ENCODE measurements around the gene MAST2. TPM values are rescaled to one million over a fixed set of nuclear protein-coding genes. Genes with fewer than 3 reads are reported as not detected.

Gene MAST2
- total and polyA plus RNA-seq, 2 experiments from 2014 or later = 44.8 to 79.2 TPM

DNA sequence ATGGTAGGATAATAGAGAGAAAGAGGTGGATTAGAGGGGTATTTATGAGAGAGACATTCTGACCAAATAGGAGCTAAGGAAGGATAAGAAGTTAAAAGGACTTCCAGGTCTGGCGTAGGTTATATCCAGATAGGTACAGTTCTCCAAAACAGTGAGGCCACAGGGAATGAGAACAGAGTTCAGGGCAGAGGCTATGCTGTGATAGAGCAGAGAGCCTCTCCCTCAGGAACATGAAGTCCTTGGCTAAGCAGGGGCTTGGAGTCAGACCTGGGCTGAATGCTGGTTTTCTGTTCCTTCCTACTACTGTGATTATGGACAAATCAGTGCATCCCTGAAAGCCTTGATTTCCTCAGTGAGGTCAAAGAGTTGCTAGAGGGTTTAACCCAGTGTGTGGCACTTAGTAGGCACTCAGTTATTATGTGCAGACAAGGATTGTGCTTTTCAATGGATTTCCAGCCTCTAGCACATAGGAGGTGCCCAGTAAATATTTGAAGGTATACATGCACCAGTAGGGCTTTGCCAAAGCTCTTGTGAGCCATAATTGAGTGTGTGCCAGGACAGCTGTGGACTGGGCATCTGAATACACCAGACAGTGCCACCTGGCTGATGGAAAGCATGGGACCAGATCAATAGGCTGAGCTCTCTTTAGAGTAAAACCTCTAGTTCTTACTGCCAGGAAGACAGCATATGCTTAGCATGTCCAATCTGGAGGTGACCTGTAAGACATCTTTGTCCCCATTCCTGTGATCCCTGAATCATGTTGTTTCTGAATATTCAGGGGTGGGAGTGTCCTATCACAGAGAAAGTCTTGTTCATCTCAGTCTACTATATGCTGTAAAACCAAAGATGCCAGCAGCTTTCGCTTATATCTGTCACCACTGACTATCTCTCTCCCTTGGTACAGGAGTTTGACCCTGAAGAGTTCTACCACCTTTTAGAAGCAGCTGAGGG lies 217.9 kb downstream of the MAST2 start:
- H3K36me3 ChIP-seq = peaks cover 7% of the 10 kb centered on the region
- no peak for DNase-seq (ENCODE audit: low read depth in 1 of 2, low spot score in 1 of 2)
- H3K4me3 ChIP-seq = no peak overlapping the region
- H3K4me1 ChIP-seq (ENCODE audit: low read depth) = peaks cover 27% of the 10 kb centered on the region
- no peaks in the 10 kb centered on the region for H3K9me3 ChIP-seq (ENCODE audit: low read depth)
- TF ChIP-seq, protein P1, sequence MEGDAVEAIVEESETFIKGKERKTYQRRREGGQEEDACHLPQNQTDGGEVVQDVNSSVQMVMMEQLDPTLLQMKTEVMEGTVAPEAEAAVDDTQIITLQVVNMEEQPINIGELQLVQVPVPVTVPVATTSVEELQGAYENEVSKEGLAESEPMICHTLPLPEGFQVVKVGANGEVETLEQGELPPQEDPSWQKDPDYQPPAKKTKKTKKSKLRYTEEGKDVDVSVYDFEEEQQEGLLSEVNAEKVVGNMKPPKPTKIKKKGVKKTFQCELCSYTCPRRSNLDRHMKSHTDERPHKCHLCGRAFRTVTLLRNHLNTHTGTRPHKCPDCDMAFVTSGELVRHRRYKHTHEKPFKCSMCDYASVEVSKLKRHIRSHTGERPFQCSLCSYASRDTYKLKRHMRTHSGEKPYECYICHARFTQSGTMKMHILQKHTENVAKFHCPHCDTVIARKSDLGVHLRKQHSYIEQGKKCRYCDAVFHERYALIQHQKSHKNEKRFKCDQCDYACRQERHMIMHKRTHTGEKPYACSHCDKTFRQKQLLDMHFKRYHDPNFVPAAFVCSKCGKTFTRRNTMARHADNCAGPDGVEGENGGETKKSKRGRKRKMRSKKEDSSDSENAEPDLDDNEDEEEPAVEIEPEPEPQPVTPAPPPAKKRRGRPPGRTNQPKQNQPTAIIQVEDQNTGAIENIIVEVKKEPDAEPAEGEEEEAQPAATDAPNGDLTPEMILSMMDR (IDR thresholded peaks at IDR 0.05; ENCODE audit: low read depth, low read length) = no peak
- no peak overlapping the region for H3K27ac ChIP-seq
- H3K27me3 ChIP-seq = no peaks in the 10 kb centered on the region

DNA sequence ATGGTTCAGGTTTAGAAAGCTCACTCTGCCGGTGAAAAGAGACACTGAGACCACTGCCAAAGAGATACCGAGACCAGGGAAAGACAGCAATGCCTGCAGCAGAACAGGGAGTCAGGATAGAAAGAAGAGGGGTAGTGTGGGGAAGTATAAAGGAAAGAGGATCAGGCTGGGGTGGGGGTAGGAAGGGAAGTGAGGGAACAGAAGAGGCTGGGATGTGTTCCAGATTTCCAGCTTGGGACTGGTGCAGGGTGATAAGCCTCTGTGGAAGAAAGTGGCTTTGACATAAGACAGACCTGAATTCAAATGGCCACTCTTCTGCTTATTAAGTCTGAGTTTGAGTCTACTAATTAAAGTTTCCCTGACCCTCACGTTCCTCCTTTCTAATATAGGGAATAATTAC lies 223.1 kb downstream of the MAST2 start:
- Histone ChIP-seq H3K27me3 (no peaks in the 10 kb centered on the region), H3K4me3 (no peak overlapping the region), H3K27ac (peak overlapping the region; percentile 91), H3K36me3 (peaks cover 22% of the 10 kb centered on the region), H3K4me1 (ENCODE audit: low read depth) (peaks cover 18% of the 10 kb centered on the region), H3K9me3 (ENCODE audit: low read depth) (no peaks in the 10 kb centered on the region)
- TF ChIP-seq, protein P1 (IDR thresholded peaks at IDR 0.05; ENCODE audit: low read depth, low read length) = no peak
- peak; percentile 71 to 73 for DNase-seq (ENCODE audit: low read depth in 1 of 2, low spot score in 1 of 2)

DNA sequence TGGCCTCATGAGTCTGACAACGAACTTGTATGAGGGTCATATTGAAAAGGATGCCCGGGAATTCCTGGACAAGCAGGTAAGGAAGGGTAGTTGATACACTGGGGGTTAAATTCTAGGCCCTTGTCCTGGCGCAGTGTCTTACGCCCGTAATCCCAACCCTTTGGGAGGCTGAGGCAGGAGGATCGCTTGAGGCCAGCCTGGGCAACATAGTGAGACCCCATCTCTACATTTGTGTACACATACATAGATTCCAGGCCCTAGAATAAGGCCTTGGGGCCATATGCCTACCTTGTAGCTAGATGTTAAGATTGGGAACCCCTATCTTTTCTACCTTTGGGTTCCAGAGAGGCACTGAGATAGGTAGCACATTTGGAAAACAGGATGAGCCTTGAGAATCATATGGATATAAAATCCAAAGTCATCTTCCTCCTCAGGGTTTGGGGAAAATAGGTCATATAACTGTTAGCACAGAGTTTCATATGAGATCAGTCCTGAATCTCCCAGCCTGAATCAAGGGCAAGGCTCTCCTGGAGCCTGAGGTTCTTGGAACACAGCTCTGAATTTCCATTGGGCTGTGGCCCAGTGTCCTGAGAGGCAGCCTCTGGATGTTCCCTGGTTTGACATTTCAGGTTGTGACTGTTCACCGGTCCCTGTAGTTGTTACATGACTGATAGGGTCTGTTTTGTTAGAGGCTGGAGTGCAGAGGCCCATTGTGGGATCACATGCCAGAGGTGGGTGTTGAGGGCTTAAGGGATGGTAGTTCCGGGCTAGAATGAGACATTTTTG lies 224.6 kb downstream of the MAST2 start:
- Histone ChIP-seq H3K36me3 (peaks cover 22% of the 10 kb centered on the region), H3K4me1 (ENCODE audit: low read depth) (peaks cover 18% of the 10 kb centered on the region), H3K9me3 (ENCODE audit: low read depth) (no peaks in the 10 kb centered on the region), H3K27me3 (no peaks in the 10 kb centered on the region), H3K27ac (peak overlapping the region; percentile 91), H3K4me3 (no peak overlapping the region)
- DNase-seq (ENCODE audit: low read depth in 1 of 2, low spot score in 1 of 2) = no peak
- TF ChIP-seq, protein P1 (IDR thresholded peaks at IDR 0.05; ENCODE audit: low read depth, low read length) = no peak

DNA sequence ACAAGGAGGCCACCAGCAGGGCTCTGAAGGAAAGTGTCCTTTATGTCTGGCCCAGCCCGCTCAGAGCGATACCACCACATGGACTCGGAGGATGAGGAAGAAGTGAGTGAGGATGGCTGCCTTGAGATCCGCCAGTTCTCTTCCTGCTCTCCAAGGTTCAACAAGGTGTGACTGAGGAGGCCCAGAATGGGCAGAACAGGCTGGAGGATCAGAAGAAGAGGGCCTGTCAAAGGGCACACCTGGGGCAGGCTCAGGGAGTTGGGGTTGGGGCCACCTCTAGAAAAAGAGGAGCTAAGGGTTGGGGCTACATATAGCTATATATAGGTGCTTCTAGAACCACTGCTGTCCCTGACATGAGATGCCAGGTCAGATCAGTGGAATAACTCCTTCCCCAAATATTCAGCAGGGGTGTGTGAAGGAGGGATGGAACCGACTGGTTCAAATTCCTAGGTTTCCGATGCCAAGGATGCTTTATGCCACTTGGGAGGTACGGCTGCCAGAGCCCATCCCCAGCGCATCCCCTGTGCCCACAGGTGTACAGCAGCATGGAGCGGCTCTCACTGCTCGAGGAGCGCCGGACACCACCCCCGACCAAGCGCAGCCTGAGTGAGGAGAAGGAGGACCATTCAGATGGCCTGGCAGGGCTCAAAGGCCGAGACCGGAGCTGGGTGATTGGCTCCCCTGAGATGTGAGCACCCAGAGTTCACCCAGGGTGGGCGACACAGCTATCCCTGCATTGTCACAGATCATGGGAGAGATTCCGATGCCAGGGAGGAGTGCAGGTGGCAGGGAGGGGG lies 226.9 kb downstream of the MAST2 start:
- TF ChIP-seq, protein P1 (IDR thresholded peaks at IDR 0.05; ENCODE audit: low read depth, low read length) = no peak
- no peak for DNase-seq (ENCODE audit: low read depth in 1 of 2, low spot score in 1 of 2)

More for the DNA sequence above, 226.9 kb downstream of the MAST2 start:
- peaks cover 18% of the 10 kb centered on the region for H3K4me1 ChIP-seq (ENCODE audit: low read depth)
- no peak overlapping the region for H3K4me3 ChIP-seq
- H3K27ac ChIP-seq = no peak overlapping the region
- no peaks in the 10 kb centered on the region for H3K9me3 ChIP-seq (ENCODE audit: low read depth)
- H3K36me3 ChIP-seq = peaks cover 15% of the 10 kb centered on the region
- no peaks in the 10 kb centered on the region for H3K27me3 ChIP-seq

Data from cardiac muscle cell (in vitro differentiated cells and primary cell).